ENCODE results near the gene FTO. TPM values are rescaled to one million over a fixed set of nuclear protein-coding genes. Genes with fewer than 3 reads are reported as not detected.

FTO gene
- total and polyA plus RNA-seq, 3 donors from 2014 or later = 32.4 to 64.7 (median 50.3) TPM

- Histone ChIP-seq H3K36me3 (ENCODE audit: low read depth, missing control alignments) (no peaks in the 10 kb centered on the region), H3K4me3 (no peak overlapping the region), H3K9me3 (no peaks in the 10 kb centered on the region), H3K27ac (no peak overlapping the region), H3K27me3 (no peaks in the 10 kb centered on the region), H3K4me1 (no peaks in the 10 kb centered on the region)
- WGBS, 2 donors = 79 to 80% methylated on average over 4 of the region's 4 CpGs
- TF ChIP-seq CTCF (IDR thresholded peaks at IDR 0.05) (no peak), POLR2A (IDR thresholded peaks at IDR 0.05) (no peak)
- DNase-seq = no peak
- intact Hi-C loops (cut with DNase I; ENCODE audit: low total_unique reads) = no loop called here
Measured at GRCh38 chr16:54123766-54124165, 419.8 kb downstream of the FTO start.

- Histone ChIP-seq H3K27ac (no peak overlapping the region), H3K9me3 (no peaks in the 10 kb centered on the region), H3K27me3 (no peaks in the 10 kb centered on the region), H3K36me3 (ENCODE audit: low read depth, missing control alignments) (no peaks in the 10 kb centered on the region), H3K4me3 (no peak overlapping the region), H3K4me1 (no peaks in the 10 kb centered on the region)
- TF ChIP-seq POLR2A (IDR thresholded peaks at IDR 0.05) (no peak), CTCF (IDR thresholded peaks at IDR 0.05) (no peak)
- 88 to 90% methylated on average over 6 of the region's 6 CpGs for WGBS, 2 donors
- intact Hi-C loops (cut with DNase I; ENCODE audit: low total_unique reads) = no loop called here
- no peak for DNase-seq
Measured at GRCh38 chr16:54125751-54126655, 422.0 kb downstream of the FTO start.

- H3K27me3 ChIP-seq = no peaks in the 10 kb centered on the region
- DNase-seq = no peak
- 81 to 90% methylated on average over 4 of the region's 4 CpGs for WGBS, 2 donors
- H3K4me3 ChIP-seq = no peak overlapping the region
- no peaks in the 10 kb centered on the region for H3K4me1 ChIP-seq
- intact Hi-C loops (cut with DNase I; ENCODE audit: low total_unique reads) = no loop called here
- TF ChIP-seq POLR2A (IDR thresholded peaks at IDR 0.05) (no peak), CTCF (IDR thresholded peaks at IDR 0.05) (no peak)
- H3K27ac ChIP-seq = no peak overlapping the region
- no peaks in the 10 kb centered on the region for H3K9me3 ChIP-seq
- H3K36me3 ChIP-seq (ENCODE audit: low read depth, missing control alignments) = no peaks in the 10 kb centered on the region
Measured at GRCh38 chr16:54126907-54127306, 423.0 kb downstream of the FTO start.

DNA sequence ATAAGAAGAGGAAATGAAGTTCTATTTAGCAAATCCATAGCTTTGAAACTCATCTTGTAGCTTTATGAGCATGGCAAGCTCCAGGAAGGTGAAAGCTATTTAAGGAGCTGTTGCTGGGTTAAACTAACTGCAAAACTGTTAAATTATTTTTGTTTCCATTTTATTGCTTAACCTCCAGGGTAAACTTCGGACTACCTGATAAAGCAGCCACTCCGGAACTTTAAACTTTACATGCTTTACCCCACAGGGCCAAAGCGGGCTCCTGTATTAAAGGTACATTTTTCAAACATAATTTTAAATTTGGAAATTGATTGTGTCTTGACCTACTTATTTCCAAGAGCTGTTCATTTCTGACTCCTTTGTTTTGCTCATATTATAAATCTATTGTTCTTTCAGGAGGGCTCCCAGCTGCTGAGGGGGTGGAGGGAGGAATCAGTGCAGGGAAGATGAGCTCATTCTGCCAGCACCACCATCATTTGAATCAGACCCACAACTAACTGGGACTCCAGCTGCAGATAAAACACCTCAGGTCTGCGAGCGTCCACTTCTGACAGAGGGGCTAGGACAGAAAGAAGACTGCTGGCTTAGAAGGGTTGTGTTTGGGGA is 424.8 kb downstream of the FTO start:
- no peak for TF ChIP-seq CTCF (IDR thresholded peaks at IDR 0.05)
- no peak for TF ChIP-seq POLR2A (IDR thresholded peaks at IDR 0.05)
- intact Hi-C loops (cut with DNase I; ENCODE audit: low total_unique reads) = no loop called here
- no peaks in the 10 kb centered on the region for H3K4me1 ChIP-seq
- 79 to 82% methylated on average over 5 of the region's 5 CpGs for WGBS, 2 donors
- no peaks in the 10 kb centered on the region for H3K9me3 ChIP-seq
- H3K27me3 ChIP-seq = no peaks in the 10 kb centered on the region
- no peak overlapping the region for H3K4me3 ChIP-seq
- H3K36me3 ChIP-seq (ENCODE audit: low read depth, missing control alignments) = no peaks in the 10 kb centered on the region
- no peak overlapping the region for H3K27ac ChIP-seq
- DNase-seq = no peak

Data from testis (tissue), 3 donors.